ENCODE data around the gene SLC29A4. TPM values are rescaled to one million over a fixed set of nuclear protein-coding genes. Genes with fewer than 3 reads are reported as not detected.

SLC29A4 gene
- total and polyA plus RNA-seq, 2 of the 8 experiments (the other 6 are each of a cell fraction or from before 2014, with no cell fraction given), result 6.9 to 15.1 TPM

DNA sequence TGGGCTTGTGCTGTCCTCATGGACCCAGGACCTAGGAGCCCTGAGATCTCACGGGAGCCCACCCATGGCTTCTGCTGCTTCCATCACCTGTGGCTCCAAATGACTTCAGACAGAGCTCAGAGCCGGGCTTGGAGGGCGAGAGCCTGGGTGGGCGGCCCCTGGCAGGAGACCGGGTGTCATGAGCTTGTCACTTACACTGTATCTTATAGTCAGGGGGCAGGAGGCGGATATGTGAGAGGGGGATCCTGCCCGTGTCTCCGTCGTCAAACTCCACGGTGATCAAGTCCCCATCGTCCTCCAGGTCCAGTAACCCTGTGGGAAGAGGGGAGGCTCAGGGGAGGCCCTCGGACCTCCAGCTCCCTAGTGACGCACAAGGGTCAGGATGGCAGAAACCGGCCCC is 33.0 kb downstream of the SLC29A4 start:
- ChIA-PET POLR2A (ENCODE audit: partially characterized antibody) (no interaction called here), CTCF (ENCODE audit: partially characterized antibody) (no interaction called here)
- Histone ChIP-seq H4K20me1 (replicated peaks in 1 of 2; ENCODE audit: control insufficient read depth in 1 of 2, insufficient read depth in 2 of 2, low read length in 2 of 2) (peaks cover 0 to 2% of the 10 kb centered on the region in 2 experiments), H3K4me2 (ENCODE audit: insufficient read depth in 1 of 2, low read depth in 2 of 2, low read length in 2 of 2) (no peak overlapping the region), H2AK5ac (ENCODE audit: low read depth, low read length) (no peak overlapping the region), H2BK12ac (ENCODE audit: low read depth, low read length) (no peak overlapping the region), H3K36me3 (ENCODE audit: control insufficient read depth in 2 of 4, insufficient read depth in 4 of 4, low read length in 3 of 4) (no peaks in the 10 kb centered on the region), H3K27ac (ENCODE audit: low read depth, low read length) (no peak overlapping the region), H3K14ac (ENCODE audit: insufficient read length) (no peak overlapping the region), H2BK120ac (replicated peaks; ENCODE audit: low read depth, low read length) (no peak overlapping the region), H3K4me1 (replicated peaks in 1 of 4; ENCODE audit: control insufficient read depth in 3 of 4, insufficient read depth in 4 of 4, low read length in 3 of 4) (no peaks in the 10 kb centered on the region), H2BK15ac (ENCODE audit: low read length) (no peak overlapping the region), H2BK5ac (ENCODE audit: low read depth, low read length) (no peak overlapping the region), H3K9ac (replicated peaks in 1 of 4; ENCODE audit: extremely low read depth in 1 of 4, low read depth in 3 of 4, low read length in 3 of 4) (no peak overlapping the region), H3K79me2 (ENCODE audit: control insufficient read depth in 1 of 2, insufficient read depth in 2 of 2, low read length in 2 of 2) (no peaks in the 10 kb centered on the region), H4K91ac (replicated peaks; ENCODE audit: insufficient read length, low read length) (no peak overlapping the region), H3K23me2 (ENCODE audit: low read depth, low read length) (peaks cover under 1% of the 10 kb centered on the region; the same call in 1 of the 2 replicates), H3K56ac (replicated peaks; ENCODE audit: insufficient read length, low read depth, low read length) (no peak overlapping the region), H3K23ac (ENCODE audit: insufficient read length) (no peak overlapping the region), H3K18ac (ENCODE audit: extremely low read depth, low read length) (no peak overlapping the region), H2AFZ (ENCODE audit: low read length) (no peak overlapping the region), H3K79me1 (ENCODE audit: low read depth, low read length) (peaks cover under 1% of the 10 kb centered on the region; the same call in 1 of the 2 replicates), H4K8ac (ENCODE audit: extremely low read depth, insufficient read depth, low read length) (no peak overlapping the region), H3K9me3 (ENCODE audit: insufficient read depth in 2 of 2, low read depth in 1 of 2, low read length in 1 of 2) (peaks cover 5 to 7% of the 10 kb centered on the region in 2 experiments; a peak in 1 of 4 replicates), H2BK20ac (ENCODE audit: low read length) (no peak overlapping the region), H3K4ac (replicated peaks; ENCODE audit: insufficient read length, low read depth, low read length) (no peak overlapping the region), H4K5ac (ENCODE audit: insufficient read length, low read depth, low read length) (no peak overlapping the region), H3K4me3 (ENCODE audit: extremely low read depth in 1 of 4, insufficient read depth in 2 of 4, low read depth in 3 of 4, low read length in 4 of 4) (no peak overlapping the region), H3K27me3 (replicated peaks in 1 of 4; ENCODE audit: control insufficient read depth in 3 of 4, extremely low read depth in 1 of 4, insufficient read depth in 3 of 4, low read length in 3 of 4) (no peaks in the 10 kb centered on the region)
- FAIRE-seq, result no peak
- no peak for TF ChIP-seq BACH1 (IDR thresholded peaks at IDR 0.05; ENCODE audit: low read length)
- TF ChIP-seq HDAC6 (IDR thresholded peaks at IDR 0.05; ENCODE audit: low read depth, low read length), result no peak
- no peak for TF ChIP-seq GTF2F1 (IDR thresholded peaks at IDR 0.05; ENCODE audit: borderline replicate concordance, low read depth, low read length)
- no peak for TF ChIP-seq SAP30 (IDR thresholded peaks at IDR 0.05; ENCODE audit: insufficient read depth, insufficient replicate concordance, low read length)
- no peak for TF ChIP-seq RBBP5 (IDR thresholded peaks at IDR 0.05; ENCODE audit: borderline replicate concordance, low read depth, low read length)
- TF ChIP-seq NANOG (IDR thresholded peaks at IDR 0.05; ENCODE audit: insufficient read depth, low read depth, low read length, poor library complexity, severe bottlenecking), result no peak
- TF ChIP-seq BRCA1 (IDR thresholded peaks at IDR 0.05; ENCODE audit: low read depth, low read length), result no peak
- TF ChIP-seq EGR1 (IDR thresholded peaks at IDR 0.05; ENCODE audit: borderline replicate concordance, low read depth, low read length), result no peak
- TF ChIP-seq SUZ12 (IDR thresholded peaks at IDR 0.05; ENCODE audit: low read length), result no peak
- no peak for TF ChIP-seq SP1 (IDR thresholded peaks at IDR 0.05; ENCODE audit: low read depth, low read length)
- no peak for TF ChIP-seq CTBP2 (IDR thresholded peaks at IDR 0.05; ENCODE audit: borderline replicate concordance, insufficient read depth, insufficient read length, low read length)
- TF ChIP-seq TEAD4 (IDR thresholded peaks at IDR 0.05; ENCODE audit: low read depth, low read length), result no peak
- TF ChIP-seq TAF7 (optimal IDR thresholded peaks at IDR 0.05; ENCODE audit: borderline replicate concordance, low read depth, low read length), result no peak
- WGBS, 2 experiments (ENCODE audit: extremely low coverage in 1 of 2, insufficient coverage in 1 of 2, insufficient read length in 1 of 2, insufficient replicate concordance in 2 of 2, low coverage in 1 of 2, low lambda C conversion rate in 2 of 2, missing lambda C conversion rate in 1 of 2), result 97% methylated on average over 14 of the region's 14 CpGs; no CpG with 5 or more reads in 1 of the 2 experiments
- no peak for DNase-seq (ENCODE audit: low read depth in 1 of 2, low spot score in 2 of 2)
